ENCODE data around the gene CDH3. TPM values are rescaled to one million over a fixed set of nuclear protein-coding genes. Genes with fewer than 3 reads are reported as not detected.

The CDH3 gene
- total RNA-seq, 1 donor from 2014 or later, result 0.08 TPM

GRCh38 chr16:68658341-68658973 is 13.3 kb downstream of the CDH3 start:
- H3K27ac ChIP-seq (replicated peaks), result no peak overlapping the region
- H3K27me3 ChIP-seq (ENCODE audit: low read depth), result peaks cover 40% of the 10 kb centered on the region
- no peak for DNase-seq
- intact Hi-C loops (cut with micrococcal nuclease), result no loop called here
- H3K9me3 ChIP-seq (replicated peaks), result no peaks in the 10 kb centered on the region
- no peaks in the 10 kb centered on the region for H3K36me3 ChIP-seq
- H3K4me3 ChIP-seq, result no peak overlapping the region
- H3K4me1 ChIP-seq, result no peaks in the 10 kb centered on the region
- no peak for TF ChIP-seq CTCF (IDR thresholded peaks at IDR 0.05; ENCODE audit: borderline replicate concordance)

- H3K4me3 ChIP-seq, result no peak overlapping the region
- no peak overlapping the region for H3K27ac ChIP-seq (replicated peaks)
- intact Hi-C loops (cut with micrococcal nuclease), result no loop called here
- no peak for TF ChIP-seq CTCF (IDR thresholded peaks at IDR 0.05; ENCODE audit: borderline replicate concordance)
- peaks cover under 1% of the 10 kb centered on the region for H3K4me1 ChIP-seq
- peaks cover 40% of the 10 kb centered on the region for H3K27me3 ChIP-seq (ENCODE audit: low read depth)
- DNase-seq, result no peak
- H3K9me3 ChIP-seq (replicated peaks), result no peaks in the 10 kb centered on the region
- no peaks in the 10 kb centered on the region for H3K36me3 ChIP-seq
These were observed 13.9 kb downstream of the CDH3 start for GRCh38 chr16:68658974-68659360.

- TF ChIP-seq CTCF (IDR thresholded peaks at IDR 0.05; ENCODE audit: borderline replicate concordance), result no peak
- no peaks in the 10 kb centered on the region for H3K9me3 ChIP-seq (replicated peaks)
- H3K27me3 ChIP-seq (ENCODE audit: low read depth), result peaks cover 40% of the 10 kb centered on the region
- no peak overlapping the region for H3K27ac ChIP-seq (replicated peaks)
- H3K4me1 ChIP-seq, result peaks cover 8% of the 10 kb centered on the region
- intact Hi-C loops (cut with micrococcal nuclease), result no loop called here
- DNase-seq, result no peak
- no peak overlapping the region for H3K4me3 ChIP-seq
- no peaks in the 10 kb centered on the region for H3K36me3 ChIP-seq
These were observed 14.6 kb downstream of the CDH3 start for GRCh38 chr16:68659412-68660358.

- Histone ChIP-seq H3K9me3 (replicated peaks) (no peaks in the 10 kb centered on the region), H3K4me1 (peaks cover 12% of the 10 kb centered on the region), H3K4me3 (no peak overlapping the region), H3K27me3 (ENCODE audit: low read depth) (peaks cover 35% of the 10 kb centered on the region), H3K27ac (replicated peaks) (no peak overlapping the region), H3K36me3 (no peaks in the 10 kb centered on the region)
- DNase-seq, result no peak
- intact Hi-C loops (cut with micrococcal nuclease), result no loop called here
- no peak for TF ChIP-seq CTCF (IDR thresholded peaks at IDR 0.05; ENCODE audit: borderline replicate concordance)
These were observed 15.3 kb downstream of the CDH3 start for GRCh38 chr16:68660359-68660795.

GRCh38 chr16:68662035-68662434 is 16.9 kb downstream of the CDH3 start:
- intact Hi-C loops (cut with micrococcal nuclease), result no loop called here
- no peak for TF ChIP-seq CTCF (IDR thresholded peaks at IDR 0.05; ENCODE audit: borderline replicate concordance)
- Histone ChIP-seq H3K27ac (replicated peaks) (no peak overlapping the region), H3K27me3 (ENCODE audit: low read depth) (peaks cover 18% of the 10 kb centered on the region), H3K4me1 (peaks cover 12% of the 10 kb centered on the region), H3K9me3 (replicated peaks) (no peaks in the 10 kb centered on the region), H3K36me3 (no peaks in the 10 kb centered on the region), H3K4me3 (no peak overlapping the region)
- DNase-seq, result no peak

Measured in left ventricle myocardium inferior (tissue), 1 donor.